Raji (cell line): ENCODE data around the gene EXD2.

ENCODE experiments used
- POLR2A ChIP-seq: IDR thresholded peaks from 2 replicates; pipeline ENCODE4 v1.6.1; 2011; ENCODE audit warnings: low read depth, low read length, control low read depth; ENCODE audit not compliant: insufficient read depth

EXD2 gene

GRCh38 chr14:69238883-69239282, 47.6 kb downstream of the EXD2 start:
- no peak for TF ChIP-seq POLR2A

GRCh38 chr14:69240527-69241173, 49.4 kb downstream of the EXD2 start:
- TF ChIP-seq POLR2A = no peak

- no peak for TF ChIP-seq POLR2A
Measured at GRCh38 chr14:69241577-69241976, 50.3 kb downstream of the EXD2 start.

GRCh38 chr14:69242311-69243224, 51.3 kb downstream of the EXD2 start:
- TF ChIP-seq POLR2A = no peak

GRCh38 chr14:69244946-69245345, 53.6 kb downstream of the EXD2 start:
- no peak for TF ChIP-seq POLR2A

GRCh38 chr14:69246331-69246730, 55.0 kb downstream of the EXD2 start:
- TF ChIP-seq POLR2A = no peak

GRCh38 chr14:69247676-69248440, 56.6 kb downstream of the EXD2 start:
- no peak for TF ChIP-seq POLR2A

GRCh38 chr14:69249603-69250002, 58.3 kb downstream of the EXD2 start:
- no peak for TF ChIP-seq POLR2A

GRCh38 chr14:69252851-69253250, 61.6 kb downstream of the EXD2 start:
- no peak for TF ChIP-seq POLR2A

GRCh38 chr14:69259168-69259526, 67.8 kb downstream of the EXD2 start:
- TF ChIP-seq POLR2A = no peak

GRCh38 chr14:69259527-69260189, 68.4 kb downstream of the EXD2 start, which contains the start of gene GALNT16:
GALNT16 (plus strand) TSS chr14:69260158; CDS start chr14:69260291, 133 bp downstream.
- TF ChIP-seq POLR2A = no peak

- TF ChIP-seq POLR2A = no peak
Measured at GRCh38 chr14:69260190-69260860, 69.0 kb downstream of the EXD2 start.

GRCh38 chr14:69260861-69261564, 69.7 kb downstream of the EXD2 start:
- TF ChIP-seq POLR2A = no peak
